Mammary epithelial cell (primary cell): ENCODE data around the gene SPIN1.

Experiments used
- CTCF ChIP-seq, 2 donors: IDR thresholded peaks in 1 of 2; conservative IDR thresholded peaks in 1 of 2; 2 replicates each; pipeline ENCODE4 v1.5.1; 2011 to 2012; ENCODE audit warnings: inconsistent platforms in 2 of 2, low read length in 2 of 2, mild to moderate bottlenecking in 2 of 2, control low read depth in 1 of 2, low read depth in 1 of 2; ENCODE audit not compliant: insufficient read depth in 1 of 2; ENCODE audit errors: extremely low read depth in 1 of 2
- EZH2 ChIP-seq: IDR thresholded peaks from 2 replicates; pipeline ENCODE4 v1.6.1; 2012; ENCODE audit warnings: low read length, inconsistent platforms, borderline replicate concordance

DNA sequence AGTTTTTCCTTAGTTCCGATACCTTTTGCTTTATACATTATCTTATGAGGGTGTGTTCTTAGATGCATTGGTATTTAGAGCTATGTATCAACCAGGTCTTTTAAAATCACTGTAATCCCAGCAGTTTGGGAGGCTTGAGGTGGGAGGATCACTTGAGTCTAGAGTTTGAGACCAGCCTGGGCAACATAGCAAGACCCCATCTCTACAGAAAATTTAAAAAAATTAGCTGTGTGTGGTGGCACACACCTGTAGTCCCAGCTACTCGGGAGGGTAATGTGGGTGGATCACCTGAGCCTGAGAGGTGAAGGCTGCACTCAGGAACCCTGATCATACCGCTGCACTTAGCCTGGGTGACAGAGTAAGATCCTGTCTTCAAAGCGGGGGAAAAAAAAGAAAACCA lies 15.1 kb downstream of the SPIN1 start:
- TF ChIP-seq CTCF (conservative IDR thresholded peaks at IDR 0.05 in 1 of 2, IDR thresholded peaks at IDR 0.05 in 1 of 2; ENCODE audit: extremely low read depth in 1 of 2, insufficient read depth in 1 of 2, low read depth in 1 of 2, low read length in 2 of 2) (no peak), EZH2 (no peak)
